Endometrial microvascular endothelial cells (primary cell): ENCODE measurements around the gene TNS2. TPM values are rescaled to one million over a fixed set of nuclear protein-coding genes. Genes with fewer than 3 reads are reported as not detected.

ENCODE experiments used
- in situ Hi-C: cut with HindIII; loops from 2 replicates; pipeline ENCODE4 v1.10.0; 2017; ENCODE audit warnings: low sequenced_read_pairs, low pct_unique_long_range_greater_than_20kb; ENCODE audit errors: inconsistent ontology term
- total RNA-seq: library from RNA; depleted of rRNA; stranded (reverse); fragments of >200 nt; gene quantifications from one replicate; pipeline ENCODE4 v1.2.3, GENCODE V29; 2015; ENCODE audit errors: inconsistent ontology term

TNS2 gene
- total RNA-seq, 1 donor from 2014 or later, result 43.2 TPM

- in situ Hi-C loops, result no loop called here
These were observed 16.4 kb downstream of the TNS2 start for GRCh38 chr12:53065975-53066931.

GRCh38 chr12:53067074-53067992 is 17.5 kb downstream of the TNS2 start:
- in situ Hi-C loops, result no loop called here

GRCh38 chr12:53067993-53068770 is 18.3 kb downstream of the TNS2 start:
- in situ Hi-C loops, result no loop called here

- in situ Hi-C loops, result no loop called here
These were observed 19.1 kb downstream of the TNS2 start for GRCh38 chr12:53068811-53069585.

- in situ Hi-C loops, result no loop called here
These were observed 20.0 kb downstream of the TNS2 start for GRCh38 chr12:53069621-53070410.

GRCh38 chr12:53070877-53071492 is 21.1 kb downstream of the TNS2 start:
- in situ Hi-C loops, result no loop called here

- in situ Hi-C loops, result no loop called here
These were observed 22.0 kb downstream of the TNS2 start for GRCh38 chr12:53071591-53072551.

GRCh38 chr12:53073881-53074280 is 24.0 kb downstream of the TNS2 start:
- in situ Hi-C loops, result no loop called here

- in situ Hi-C loops, result no loop called here
These were observed 24.6 kb downstream of the TNS2 start for GRCh38 chr12:53074283-53074998.

- in situ Hi-C loops, result no loop called here
These were observed 25.1 kb downstream of the TNS2 start for GRCh38 chr12:53074999-53075370.

- in situ Hi-C loops, result no loop called here
These were observed 26.6 kb downstream of the TNS2 start for GRCh38 chr12:53076461-53076860.

GRCh38 chr12:53077030-53077429 is 27.2 kb downstream of the TNS2 start:
- in situ Hi-C loops, result no loop called here

GRCh38 chr12:53078425-53079225 is 28.8 kb downstream of the TNS2 start:
- in situ Hi-C loops, result no loop called here

GRCh38 chr12:53079226-53080117 is 29.6 kb downstream of the TNS2 start, which contains the start of gene SPRYD3:
Gene SPRYD3, minus strand, starts transcription at chr12:53079390. Its CDS starts 57 bp downstream, at chr12:53079333.
- in situ Hi-C loops, result no loop called here
